Stimulated activated CD8-positive, alpha-beta memory T cell treated with anti-CD3 and anti-CD28 coated beads, Interleukin-15, amount 100 ng/mL, for 48 hours (primary cell): ENCODE results near the gene EPS8L1.

ENCODE experiments used
- DNase-seq, 2 donors: peaks; one replicate each; pipeline ENCODE4 v3.0.0-alpha.2; 2020; ENCODE audit warnings: low read depth in 2 of 2

EPS8L1 gene

GRCh38 chr19:55115446-55116065 is 39.9 kb downstream of the EPS8L1 start:
- no peak for DNase-seq

- peak in 1 of 2 donors; percentile 39 for DNase-seq
These were observed 40.7 kb downstream of the EPS8L1 start for GRCh38 chr19:55116232-55116858.

- no peak for DNase-seq
These were observed 41.4 kb downstream of the EPS8L1 start, which contains the start of gene PPP1R12C for GRCh38 chr19:55116859-55117662. Gene PPP1R12C, minus strand, starts transcription at chr19:55117637. Its CDS starts 94 bp downstream, at chr19:55117543.

- DNase-seq = peak; percentile 96 to 98
These were observed 42.2 kb downstream of the EPS8L1 start for GRCh38 chr19:55117663-55118391.

- no peak for DNase-seq
These were observed 42.8 kb downstream of the EPS8L1 start for GRCh38 chr19:55118401-55118991.

GRCh38 chr19:55119053-55119452 is 43.4 kb downstream of the EPS8L1 start:
- no peak for DNase-seq

GRCh38 chr19:55131421-55131820 is 55.8 kb downstream of the EPS8L1 start:
- DNase-seq = no peak

GRCh38 chr19:55132453-55133129 is 56.9 kb downstream of the EPS8L1 start:
- DNase-seq = no peak

- no peak for DNase-seq
These were observed 58.2 kb downstream of the EPS8L1 start for GRCh38 chr19:55133639-55134444.

GRCh38 chr19:55134736-55135135 is 59.1 kb downstream of the EPS8L1 start:
- DNase-seq = no peak

- DNase-seq = no peak
These were observed 60.9 kb downstream of the EPS8L1 start for GRCh38 chr19:55136399-55137102.
